Body of pancreas (tissue), 4 donors: ENCODE measurements around the gene TBATA. TPM values are rescaled to one million over a fixed set of nuclear protein-coding genes. Genes with fewer than 3 reads are reported as not detected.

ENCODE experiments used
- ATAC-seq: fragments of 150-250 bp; one replicate; pipeline ENCODE4 v1.9.1; 2016
- DNase-seq, 4 donors: peaks; one replicate each; pipeline ENCODE4 v3.0.0-alpha.2; 2019
- H3K27ac ChIP-seq, 4 donors: fragments of 200-600 bp; sonication (generic); 1 replicate in 3 of 4; 2 replicates in 1 of 4; pipeline versions ENCODE4 v1.5.1 to v1.6.1; 2016 to 2019; ENCODE audit warnings: mild to moderate bottlenecking in 1 of 4, mixed read lengths in 1 of 4, moderate library complexity in 1 of 4
- H3K27me3 ChIP-seq, 2 donors: fragments of 200-600 bp; sonication (generic); one replicate each; pipeline ENCODE4 v1.6.0; 2016; ENCODE audit warnings: mild to moderate bottlenecking in 1 of 2
- H3K36me3 ChIP-seq, 2 donors: fragments of 200-600 bp; sonication (generic); replicated peaks in 1 of 2; 2 replicates each; pipeline ENCODE4 v1.5.1; 2016; ENCODE audit warnings: low read depth in 2 of 2; ENCODE audit not compliant: insufficient read depth in 1 of 2
- H3K4me1 ChIP-seq: fragments of 200-600 bp; sonication (generic); one replicate; pipeline ENCODE4 v1.6.0; 2016
- H3K4me3 ChIP-seq, 2 donors: fragments of 200-600 bp; sonication (generic); 1 replicate in 1 of 2; 2 replicates in 1 of 2; pipeline ENCODE4 v1.5.1; 2016 to 2019
- H3K9me3 ChIP-seq, 3 donors: fragments of 200-600 bp; sonication (generic); 1 replicate in 2 of 3; 2 replicates in 1 of 3; pipeline ENCODE4 v1.5.1; 2016
- CTCF ChIP-seq, 7 experiments: fragments of 450-650 bp in 4 of 7; fragments of 200-600 bp in 3 of 7; sonication (generic) in 3 of 7; IDR thresholded peaks; one replicate each; pipeline ENCODE4 v1.5.1; 2016 to 2019; ENCODE audit warnings: antibody characterized with exemption in 7 of 7
- POLR2A ChIP-seq, 3 donors: fragments of 450-650 bp; IDR thresholded peaks; one replicate each; pipeline ENCODE4 v1.6.1; 2016; ENCODE audit warnings: antibody characterized with exemption in 3 of 3, mild to moderate bottlenecking in 2 of 3
- WGBS, 2 donors: methylation state at CpG; one replicate each; pipeline ENCODE4 v1.1.5; 2017; 5-methylcytosine and 5-hydroxymethylcytosine counted together
- intact Hi-C: fragments of 100-400 bp; cut with DNase I; formaldehyde crosslinking; loops from one replicate; pipeline ENCODE4 v1.15.1; 2023
- total RNA-seq, 2 donors: library from RNA; depleted of rRNA; stranded (reverse); fragments of >200 nt; gene quantifications; one replicate each; pipeline ENCODE4 v1.1.0, GENCODE V29; 2016

TBATA gene
- total RNA-seq, 2 donors from 2014 or later = not detected

DNA sequence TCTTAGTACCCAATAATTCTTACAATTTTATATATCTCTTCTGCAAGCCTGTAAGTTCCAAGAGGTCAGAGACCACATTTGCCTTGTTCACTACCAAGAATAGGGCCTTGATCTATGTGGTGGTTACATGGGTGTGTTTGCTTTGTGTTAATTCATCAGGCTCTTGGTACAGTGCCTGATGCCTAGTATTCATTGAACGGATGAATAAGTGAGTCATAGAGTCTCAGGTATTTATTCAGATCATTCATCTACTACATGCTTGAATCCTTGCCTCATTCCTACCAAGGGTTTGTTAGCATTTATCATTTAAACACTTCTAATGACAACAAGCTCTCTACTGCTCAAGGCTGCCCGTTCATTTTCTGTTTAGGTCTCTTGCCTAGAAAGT, 19.2 kb upstream of the TBATA start:
- ATAC-seq (peak; percentile 85), DNase-seq (no peak)
- TF ChIP-seq POLR2A (IDR thresholded peaks at IDR 0.05) (no peak), CTCF (IDR thresholded peaks at IDR 0.05) (no peak)
- no peaks in the 10 kb centered on the region for H3K27me3 ChIP-seq
- peak overlapping the region; percentile 29 to 78 (median 54) for H3K27ac ChIP-seq
- intact Hi-C loops = no loop called here
- no peak overlapping the region for H3K4me3 ChIP-seq
- H3K9me3 ChIP-seq = no peaks in the 10 kb centered on the region
- no peaks in the 10 kb centered on the region for H3K36me3 ChIP-seq
- 19 to 45% methylated on average over 2 of the region's 2 CpGs for WGBS, 2 donors
- H3K4me1 ChIP-seq = peaks cover 8% of the 10 kb centered on the region

GRCh38 chr10:70803775-70804420, 18.7 kb upstream of the TBATA start:
- Histone ChIP-seq H3K4me1 (peaks cover 8% of the 10 kb centered on the region), H3K4me3 (no peak overlapping the region), H3K9me3 (no peaks in the 10 kb centered on the region), H3K27ac (peak overlapping the region; percentile 29 to 78 (median 54)), H3K27me3 (no peaks in the 10 kb centered on the region), H3K36me3 (no peaks in the 10 kb centered on the region)
- DNase-seq (peak; percentile 53 to 87 (median 74)), ATAC-seq (peak; percentile 70)
- TF ChIP-seq CTCF (IDR thresholded peaks at IDR 0.05) (no peak), POLR2A (IDR thresholded peaks at IDR 0.05) (no peak)
- WGBS, 2 donors = 35 to 54% methylated on average over 2 of the region's 2 CpGs
- intact Hi-C loops = no loop called here

- WGBS, 2 donors = 83 to 85% methylated on average over 1 of the region's 1 CpG
- intact Hi-C loops = no loop called here
- Histone ChIP-seq H3K36me3 (no peaks in the 10 kb centered on the region), H3K4me1 (peaks cover 8% of the 10 kb centered on the region), H3K9me3 (no peaks in the 10 kb centered on the region), H3K27ac (no peak overlapping the region), H3K4me3 (no peak overlapping the region), H3K27me3 (no peaks in the 10 kb centered on the region)
- TF ChIP-seq POLR2A (IDR thresholded peaks at IDR 0.05) = no peak
- no peak for TF ChIP-seq CTCF (IDR thresholded peaks at IDR 0.05)
- ATAC-seq (no peak), DNase-seq (no peak)
These were observed 16.7 kb upstream of the TBATA start for GRCh38 chr10:70801854-70802253.

- no peak overlapping the region for H3K4me3 ChIP-seq
- ATAC-seq = no peak
- 53 to 74% methylated on average over 5 of the region's 5 CpGs for WGBS, 2 donors
These were observed 13.9 kb upstream of the TBATA start for GRCh38 chr10:70799124-70799523.

More at GRCh38 chr10:70799124-70799523, 13.9 kb upstream of the TBATA start:
- Histone ChIP-seq H3K27ac (no peak overlapping the region), H3K9me3 (no peaks in the 10 kb centered on the region), H3K36me3 (no peaks in the 10 kb centered on the region), H3K27me3 (no peaks in the 10 kb centered on the region), H3K4me1 (peaks cover 8% of the 10 kb centered on the region)
- intact Hi-C loops = no loop called here
- DNase-seq = no peak
- TF ChIP-seq POLR2A (IDR thresholded peaks at IDR 0.05) (no peak), CTCF (IDR thresholded peaks at IDR 0.05) (no peak)
